H1 (cell line): ENCODE results near the gene LRR1. TPM values are rescaled to one million over a fixed set of nuclear protein-coding genes. Genes with fewer than 3 reads are reported as not detected.

Experiments
- CTCF ChIA-PET: fragments of 300-600 bp; sonication (Branson Sonifier 250); formaldehyde crosslinking; loops from one replicate; lab custom pipeline; 2021; ENCODE audit not compliant: partially characterized antibody; lab: Charles Lee
- POLR2A ChIA-PET: fragments of 300-600 bp; sonication (Branson Sonifier 250); formaldehyde crosslinking; loops from one replicate; lab custom pipeline; 2021; ENCODE audit warnings: inconsistent platforms; ENCODE audit not compliant: partially characterized antibody; lab: Charles Lee
- DNase-seq, 2 experiments: peaks; one replicate each; pipeline versions ENCODE4 v3.0.0 to v3.0.0-alpha.2; 2010 to 2022; ENCODE audit warnings: low spot score in 2 of 2, low read depth in 1 of 2, mixed read lengths in 1 of 2
- FAIRE-seq: peaks from 2 replicates; lab custom pipeline; 2011; peaks lifted over from hg19 to GRCh38; lab: Jason Lieb, UNC
- H2AFZ ChIP-seq: 2 replicates; pipeline ENCODE4 v1.8.1; 2012; ENCODE audit warnings: low read length, inconsistent platforms
- H2AK5ac ChIP-seq: 2 replicates; pipeline ENCODE4 v1.6.1; 2013; ENCODE audit warnings: low read depth, low read length
- H2BK120ac ChIP-seq: replicated peaks from 2 replicates; pipeline ENCODE3; 2013; ENCODE audit warnings: low read depth, low read length, inconsistent platforms
- H2BK12ac ChIP-seq: 2 replicates; pipeline ENCODE4 v1.6.1; 2013; ENCODE audit warnings: low read depth, low read length
- H2BK15ac ChIP-seq: 2 replicates; pipeline ENCODE4 v1.6.1; 2013; ENCODE audit warnings: low read length
- H2BK20ac ChIP-seq: 2 replicates; pipeline ENCODE4 v1.6.1; 2013; ENCODE audit warnings: low read length
- H2BK5ac ChIP-seq: 2 replicates; pipeline ENCODE4 v1.6.1; 2013; ENCODE audit warnings: low read depth, low read length
- H3K14ac ChIP-seq: 2 replicates; pipeline ENCODE4 v1.6.1; 2013; ENCODE audit warnings: inconsistent platforms; ENCODE audit not compliant: insufficient read length
- H3K18ac ChIP-seq: 2 replicates; pipeline ENCODE4 v1.6.1; 2013; ENCODE audit warnings: low read length; ENCODE audit errors: extremely low read depth
- H3K23ac ChIP-seq: 2 replicates; pipeline ENCODE4 v1.6.1; 2013; ENCODE audit warnings: inconsistent platforms; ENCODE audit not compliant: insufficient read length
- H3K23me2 ChIP-seq: 2 replicates; pipeline ENCODE4 v1.6.1; 2013; ENCODE audit warnings: low read depth, low read length
- H3K27ac ChIP-seq: 2 replicates; pipeline ENCODE4 v1.6.1; 2011; ENCODE audit warnings: low read depth, low read length, inconsistent platforms
- H3K27me3 ChIP-seq, 4 experiments: replicated peaks in 1 of 4; 1 replicate in 1 of 4; 2 replicates in 3 of 4; pipeline versions ENCODE4 v1.6.1 to v1.8.1; 2011 to 2013; ENCODE audit warnings: low read length in 3 of 4, mild to moderate bottlenecking in 3 of 4, inconsistent platforms in 2 of 4, mixed read lengths in 2 of 4, moderate library complexity in 1 of 4; ENCODE audit not compliant: control insufficient read depth in 3 of 4, insufficient read depth in 3 of 4; ENCODE audit errors: extremely low read depth in 1 of 4
- H3K36me3 ChIP-seq, 4 experiments: 2 replicates each; pipeline versions ENCODE4 v1.6.1 to v1.8.1; 2011 to 2013; ENCODE audit warnings: mild to moderate bottlenecking in 4 of 4, low read length in 3 of 4, moderate library complexity in 2 of 4, control low read depth in 1 of 4, inconsistent platforms in 1 of 4; ENCODE audit not compliant: insufficient read depth in 4 of 4, control insufficient read depth in 2 of 4
- H3K4ac ChIP-seq: replicated peaks from 2 replicates; pipeline ENCODE3; 2013; ENCODE audit warnings: low read length, low read depth, mixed read lengths, inconsistent platforms; ENCODE audit not compliant: insufficient read length
- H3K4me1 ChIP-seq, 4 experiments: replicated peaks in 1 of 4; 1 replicate in 1 of 4; 2 replicates in 3 of 4; pipeline versions ENCODE4 v1.6.1 to v1.8.1; 2011 to 2013; ENCODE audit warnings: low read length in 3 of 4, inconsistent platforms in 2 of 4, mixed read lengths in 1 of 4; ENCODE audit not compliant: insufficient read depth in 4 of 4, control insufficient read depth in 3 of 4
- H3K4me2 ChIP-seq, 2 experiments: 2 replicates each; pipeline versions ENCODE4 v1.6.1 to v1.8.1; 2011 to 2013; ENCODE audit warnings: low read depth in 2 of 2, low read length in 2 of 2, control low read depth in 1 of 2, inconsistent platforms in 1 of 2, mild to moderate bottlenecking in 1 of 2; ENCODE audit not compliant: insufficient read depth in 1 of 2
- H3K4me3 ChIP-seq, 4 experiments: fragments of 200-600, 300-600 bp in 1 of 4; sonication (generic), shearing (Covaris generic), sonication (Bioruptor Twin) in 1 of 4; 2 replicates each; pipeline versions ENCODE4 v1.5.1 to v1.8.1; 2011 to 2016; ENCODE audit warnings: low read length in 4 of 4, low read depth in 3 of 4, control low read depth in 2 of 4, inconsistent platforms in 2 of 4, mild to moderate bottlenecking in 2 of 4, mixed read lengths in 1 of 4, moderate library complexity in 1 of 4; ENCODE audit not compliant: insufficient read depth in 2 of 4; ENCODE audit errors: extremely low read depth in 1 of 4
- H3K56ac ChIP-seq: replicated peaks from 2 replicates; pipeline ENCODE3; 2013; ENCODE audit warnings: low read depth, mild to moderate bottlenecking, mixed read lengths, low read length, inconsistent platforms; ENCODE audit not compliant: insufficient read length
- H3K79me1 ChIP-seq: 2 replicates; pipeline ENCODE4 v1.6.1; 2013; ENCODE audit warnings: low read depth, low read length, control low read depth
- H3K79me2 ChIP-seq, 2 experiments: 2 replicates each; pipeline versions ENCODE4 v1.6.1 to v1.8.1; 2012 to 2013; ENCODE audit warnings: low read length in 2 of 2, mild to moderate bottlenecking in 2 of 2, inconsistent platforms in 1 of 2; ENCODE audit not compliant: insufficient read depth in 2 of 2, control insufficient read depth in 1 of 2
- H3K9ac ChIP-seq, 4 experiments: replicated peaks in 1 of 4; 1 replicate in 1 of 4; 2 replicates in 3 of 4; pipeline versions ENCODE4 v1.6.1 to v1.8.1; 2011 to 2013; ENCODE audit warnings: low read depth in 3 of 4, low read length in 3 of 4, control low read depth in 2 of 4, mild to moderate bottlenecking in 2 of 4, moderate library complexity in 2 of 4, inconsistent platforms in 1 of 4; ENCODE audit errors: extremely low read depth in 1 of 4
- H3K9me3 ChIP-seq, 2 experiments: 2 replicates each; pipeline versions ENCODE4 v1.6.1 to v1.8.1; 2012 to 2013; ENCODE audit warnings: mild to moderate bottlenecking in 2 of 2, moderate library complexity in 2 of 2, control low read depth in 1 of 2, inconsistent platforms in 1 of 2, low read depth in 1 of 2, low read length in 1 of 2, mixed read lengths in 1 of 2; ENCODE audit not compliant: insufficient read depth in 2 of 2
- H4K20me1 ChIP-seq, 2 experiments: replicated peaks in 1 of 2; 2 replicates each; pipeline versions ENCODE3 to v1.8.1; 2011 to 2013; ENCODE audit warnings: inconsistent platforms in 2 of 2, low read length in 2 of 2, mild to moderate bottlenecking in 1 of 2; ENCODE audit not compliant: insufficient read depth in 2 of 2, control insufficient read depth in 1 of 2
- H4K5ac ChIP-seq: 2 replicates; pipeline ENCODE4 v1.6.1; 2013; ENCODE audit warnings: low read length, low read depth, mixed read lengths, inconsistent platforms; ENCODE audit not compliant: insufficient read length
- H4K8ac ChIP-seq: 2 replicates; pipeline ENCODE4 v1.8.0; 2013; ENCODE audit warnings: mild to moderate bottlenecking, moderate library complexity, low read length, inconsistent platforms; ENCODE audit not compliant: insufficient read depth; ENCODE audit errors: extremely low read depth
- H4K91ac ChIP-seq: replicated peaks from 2 replicates; pipeline ENCODE3; 2013; ENCODE audit warnings: low read length, mixed read lengths, inconsistent platforms; ENCODE audit not compliant: insufficient read length
- ASH2L ChIP-seq: fragments of 200-600, 300-600 bp; sonication (generic); IDR thresholded peaks from one replicate; pipeline ENCODE4 v1.7.1; 2017; ENCODE audit warnings: low read length
- BACH1 ChIP-seq: IDR thresholded peaks from 2 replicates; pipeline ENCODE4 v1.6.1; 2012; ENCODE audit warnings: low read length, improper control_type of control experiment
- BRCA1 ChIP-seq: IDR thresholded peaks from 2 replicates; pipeline ENCODE4 v1.6.1; 2012; ENCODE audit warnings: low read depth, low read length, improper control_type of control experiment
- CBX5 ChIP-seq: fragments of 300-800, 300-1000 bp; sonication (generic); IDR thresholded peaks from 2 replicates; pipeline ENCODE4 v1.7.1; 2016; ENCODE audit warnings: antibody characterized with exemption, low read length, low read depth
- HDAC2 ChIP-seq, 2 experiments: fragments of 300-600 bp in 1 of 2; sonication (generic) in 1 of 2; IDR thresholded peaks; 2 replicates each; pipeline ENCODE4 v1.6.1; 2011 to 2012; ENCODE audit warnings: low read depth in 2 of 2, low read length in 2 of 2, mild to moderate bottlenecking in 2 of 2, moderate library complexity in 2 of 2, borderline replicate concordance in 1 of 2, inconsistent platforms in 1 of 2
- HDAC6 ChIP-seq: IDR thresholded peaks from one replicate; pipeline ENCODE4 v1.7.1; 2012; ENCODE audit warnings: low read depth, mild to moderate bottlenecking, inconsistent platforms, low read length, moderate library complexity
- PHF8 ChIP-seq: fragments of 200-600 bp; sonication (generic); conservative IDR thresholded peaks from 2 replicates; pipeline ENCODE4 v1.7.1; 2012; ENCODE audit warnings: low read depth, mild to moderate bottlenecking, inconsistent platforms, low read length, moderate library complexity
- POLR2A ChIP-seq, 2 experiments: IDR thresholded peaks; 1 replicate in 1 of 2; 2 replicates in 1 of 2; pipeline ENCODE4 v1.6.1; 2011; ENCODE audit warnings: low read depth in 2 of 2, low read length in 2 of 2, mild to moderate bottlenecking in 2 of 2; ENCODE audit errors: control extremely low read depth in 1 of 2
- POLR2AphosphoS5 ChIP-seq: IDR thresholded peaks from 2 replicates; pipeline ENCODE4 v1.6.1; 2011; ENCODE audit warnings: low read depth, low read length
- RFX5 ChIP-seq: IDR thresholded peaks from 2 replicates; pipeline ENCODE4 v1.6.1; 2011; ENCODE audit warnings: low read depth, low read length, improper control_type of control experiment, borderline replicate concordance
- RXRA ChIP-seq: IDR thresholded peaks from 2 replicates; pipeline ENCODE4 v1.6.1; 2011; ENCODE audit warnings: low read depth, mild to moderate bottlenecking, low read length, moderate library complexity; ENCODE audit not compliant: insufficient read depth
- SP2 ChIP-seq: IDR thresholded peaks from 2 replicates; pipeline ENCODE4 v1.6.1; 2012; ENCODE audit warnings: mild to moderate bottlenecking, low read length, inconsistent platforms
- TAF7 ChIP-seq: optimal IDR thresholded peaks from 2 replicates; pipeline ENCODE3; 2011; ENCODE audit warnings: low read depth, mild to moderate bottlenecking, inconsistent platforms, low read length, moderate library complexity, borderline replicate concordance
- YY1 ChIP-seq: IDR thresholded peaks from 2 replicates; pipeline ENCODE4 v1.6.1; 2011; ENCODE audit warnings: low read depth, mild to moderate bottlenecking, low read length
- WGBS, 2 experiments: shearing (Covaris generic) in 1 of 2; methylation state at CpG; one replicate each; pipeline versions ENCODE4 v1.1.6 to v1.1.7; 2013 to 2015; ENCODE audit warnings: low lambda C conversion rate in 2 of 2, mixed read lengths in 2 of 2, inconsistent platforms in 1 of 2, low coverage in 1 of 2, missing lambda C conversion rate in 1 of 2; ENCODE audit not compliant: insufficient replicate concordance in 2 of 2, insufficient coverage in 1 of 2, insufficient read length in 1 of 2; ENCODE audit errors: extremely low coverage in 1 of 2, missing lambda C conversion rate in 1 of 2; 5-methylcytosine and 5-hydroxymethylcytosine counted together
- polyA plus RNA-seq, 7 experiments: library from polyadenylated mRNA; depleted of rRNA in 3 of 7; stranded (reverse) in 5 of 7; unstranded in 2 of 7; fragments of >200 nt in 5 of 7; fragments of 200-250 nt in 2 of 7; gene quantifications; 1 replicate in 5 of 7; 2 replicates in 1 of 7; 4 replicates in 1 of 7; pipeline versions ENCODE4 v1.2.1 to v1.2.3, GENCODE V29; 2011 to 2013; ENCODE audit warnings: missing spikeins in 2 of 7, mixed read lengths in 2 of 7
- total RNA-seq: library from RNA; stranded (reverse); fragmentation: NEBNext Ultra II Directional; extraction: Animal tissue kit (Norgen Biotek cat#: 25700); gene quantifications from 2 replicates; pipeline ENCODE4 v1.2.1, GENCODE V29; 2021
- TF ChIP-seq, protein P1 (sequence below): IDR thresholded peaks from 2 replicates; pipeline ENCODE4 v1.6.1; 2011; ENCODE audit warnings: low read depth, mild to moderate bottlenecking, low read length; ENCODE audit not compliant: insufficient read depth

Gene LRR1
- total and polyA plus RNA-seq, 2 of the 8 experiments (the other 6 are each of a cell fraction or from before 2014, with no cell fraction given), result 30.7 to 37.5 TPM

DNA sequence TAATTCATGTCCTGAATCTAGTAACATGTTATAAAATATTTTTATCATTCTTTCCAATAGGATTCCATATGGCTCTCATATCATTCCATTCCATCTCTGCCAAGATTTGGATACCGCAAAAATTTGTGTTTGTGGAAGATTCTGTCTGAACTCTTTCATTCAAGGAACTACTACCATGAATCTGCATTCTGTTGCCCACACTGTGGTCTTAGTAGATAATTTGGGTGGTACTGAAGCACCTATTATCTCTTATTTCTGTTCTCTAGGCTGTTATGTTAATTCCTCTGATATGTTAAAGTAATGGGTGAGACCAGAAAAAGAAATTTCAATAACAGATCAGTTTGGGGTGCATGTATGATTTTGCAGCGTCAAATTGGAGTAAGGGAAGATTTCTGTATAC lies 15.5 kb downstream of the LRR1 start:
- H3K18ac ChIP-seq, result no peak overlapping the region
- H3K79me2 ChIP-seq, result peaks cover 0 to 15% of the 10 kb centered on the region in 2 experiments; a peak in 2 of 4 replicates
- no peaks in the 10 kb centered on the region for H3K9me3 ChIP-seq
- H3K4me1 ChIP-seq, result no peaks in the 10 kb centered on the region
- no peak overlapping the region for H3K27ac ChIP-seq
- no peaks in the 10 kb centered on the region for H3K23me2 ChIP-seq
- no peak overlapping the region for H2BK12ac ChIP-seq
- no peak overlapping the region for H3K23ac ChIP-seq
- H2AFZ ChIP-seq, result no peak overlapping the region
- no peak overlapping the region for H2BK15ac ChIP-seq
- WGBS, 2 experiments, result 96% methylated on average over 2 of the region's 2 CpGs; no CpG with 5 or more reads in 1 of the 2 experiments
- POLR2A ChIA-PET, result interaction anchor here (2.3 kb wide), 1 partner anchor 9 kb away, joined by 5 read pairs; no protein-coding TSS in a partner anchor
- no peak overlapping the region for H2BK120ac ChIP-seq
- no peak for DNase-seq
- peaks cover 1 to 6% of the 10 kb centered on the region in 2 experiments for H4K20me1 ChIP-seq
- H2AK5ac ChIP-seq, result no peak overlapping the region
- H3K27me3 ChIP-seq, result no peaks in the 10 kb centered on the region
- no peak overlapping the region for H2BK5ac ChIP-seq
- H3K14ac ChIP-seq, result no peak overlapping the region
- no peak overlapping the region for H3K9ac ChIP-seq
- H4K8ac ChIP-seq, result no peak overlapping the region
- no peaks in the 10 kb centered on the region for H3K79me1 ChIP-seq
- H3K4me2 ChIP-seq, result no peak overlapping the region
- no peak overlapping the region for H2BK20ac ChIP-seq
- no peak overlapping the region for H3K56ac ChIP-seq
- no peak overlapping the region for H3K4ac ChIP-seq
- H3K36me3 ChIP-seq, result peaks cover 4 to 26% (median 5%) of the 10 kb centered on the region in 4 experiments; a peak in 7 of 8 replicates
- FAIRE-seq, result no peak
- CTCF ChIA-PET, result no interaction called here
- H4K5ac ChIP-seq, result no peak overlapping the region
- no peak overlapping the region for H3K4me3 ChIP-seq
- TF ChIP-seq HDAC6, result no peak
- TF ChIP-seq BRCA1, result no peak
- no peak for TF ChIP-seq POLR2AphosphoS5
- no peak for TF ChIP-seq RFX5
- TF ChIP-seq TAF7, result no peak
- TF ChIP-seq SP2, result no peak
- no peak for TF ChIP-seq PHF8
- TF ChIP-seq, protein P1, sequence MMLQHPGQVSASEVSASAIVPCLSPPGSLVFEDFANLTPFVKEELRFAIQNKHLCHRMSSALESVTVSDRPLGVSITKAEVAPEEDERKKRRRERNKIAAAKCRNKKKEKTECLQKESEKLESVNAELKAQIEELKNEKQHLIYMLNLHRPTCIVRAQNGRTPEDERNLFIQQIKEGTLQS, result no peak
- TF ChIP-seq YY1, result no peak
- TF ChIP-seq ASH2L, result no peak
- TF ChIP-seq HDAC2 (IDR thresholded peaks at IDR 0.05; ENCODE audit: borderline replicate concordance in 1 of 2, low read depth in 2 of 2, low read length in 2 of 2), result no peak
- no peak for TF ChIP-seq BACH1
- no peak for TF ChIP-seq POLR2A (IDR thresholded peaks at IDR 0.05; ENCODE audit: control extremely low read depth in 1 of 2, low read depth in 2 of 2, low read length in 2 of 2)
- TF ChIP-seq CBX5, result no peak
- TF ChIP-seq RXRA, result no peak
- no peak overlapping the region for H4K91ac ChIP-seq
